C4-2B (cell line): ENCODE measurements around the gene HDAC10.

ENCODE experiments used
- H3K27ac ChIP-seq: fragments of 450-650 bp; 2 replicates; pipeline ENCODE4 v1.5.1; 2017
- CTCF ChIP-seq: fragments of 450-650 bp; conservative IDR thresholded peaks from 2 replicates; pipeline ENCODE4 v1.5.1; 2017; ENCODE audit warnings: mild to moderate bottlenecking
- ZFX ChIP-seq: fragments of 450-650 bp; IDR thresholded peaks from 2 replicates; pipeline ENCODE4 v1.6.1; 2017

HDAC10 gene

GRCh38 chr22:50215297-50216054, 35.6 kb downstream of the HDAC10 start:
- TF ChIP-seq CTCF: no peak
- TF ChIP-seq ZFX: no peak
- no peak overlapping the region for H3K27ac ChIP-seq

GRCh38 chr22:50213263-50213662, 37.8 kb downstream of the HDAC10 start:
- no peak overlapping the region for H3K27ac ChIP-seq
- TF ChIP-seq CTCF: no peak
- no peak for TF ChIP-seq ZFX

- H3K27ac ChIP-seq: no peak overlapping the region
- TF ChIP-seq CTCF (no peak), ZFX (no peak)
These were observed 39.9 kb downstream of the HDAC10 start for GRCh38 chr22:50211147-50211546.

GRCh38 chr22:50210378-50211139, 40.5 kb downstream of the HDAC10 start:
- H3K27ac ChIP-seq: no peak overlapping the region
- TF ChIP-seq CTCF (no peak), ZFX (no peak)

GRCh38 chr22:50209893-50210292, 41.2 kb downstream of the HDAC10 start:
- TF ChIP-seq ZFX (no peak), CTCF (peak; percentile 95)
- H3K27ac ChIP-seq: no peak overlapping the region

GRCh38 chr22:50208939-50209892, 41.8 kb downstream of the HDAC10 start:
- H3K27ac ChIP-seq: no peak overlapping the region

More at GRCh38 chr22:50208939-50209892, 41.8 kb downstream of the HDAC10 start:
- TF ChIP-seq ZFX (no peak), CTCF (no peak)
